GM23338 (cell line): Measurements from ENCODE around the gene CANX. TPM values are rescaled to one million over a fixed set of nuclear protein-coding genes. Genes with fewer than 3 reads are reported as not detected.

ENCODE experiments used
- CREB1 ChIP-seq: fragments of 250-450 bp; sonication (Bioruptor Pico); IDR thresholded peaks from 2 replicates; pipeline ENCODE4 v1.5.0; 2020; ENCODE audit warnings: low read depth, mild to moderate bottlenecking, moderate library complexity
- EZH2 ChIP-seq: fragments of 200-600 bp; sonication (generic); IDR thresholded peaks from one replicate; pipeline ENCODE4 v1.8.0; 2017; ENCODE audit warnings: antibody characterized with exemption, mild to moderate bottlenecking, low read depth; ENCODE audit not compliant: unreplicated experiment
- JUNB ChIP-seq: IDR thresholded peaks from one replicate; pipeline ENCODE4 v1.6.1; 2016; ENCODE audit warnings: antibody characterized with exemption; ENCODE audit not compliant: unreplicated experiment
- NANOG ChIP-seq: IDR thresholded peaks from 2 replicates; pipeline ENCODE4 v1.6.1; 2016; ENCODE audit warnings: antibody characterized with exemption, borderline replicate concordance
- POLR2AphosphoS5 ChIP-seq: IDR thresholded peaks from 2 replicates; pipeline ENCODE4 v1.6.1; 2016; ENCODE audit warnings: antibody characterized with exemption, low read depth
- REST ChIP-seq: IDR thresholded peaks from one replicate; pipeline ENCODE4 v1.6.1; 2018; ENCODE audit warnings: antibody characterized with exemption; ENCODE audit not compliant: unreplicated experiment
- STAT1 ChIP-seq: IDR thresholded peaks from one replicate; pipeline ENCODE4 v1.6.1; 2016; ENCODE audit warnings: antibody characterized with exemption; ENCODE audit not compliant: unreplicated experiment
- ZNF114 ChIP-seq: fragments of 250-450 bp; sonication (Bioruptor Pico); IDR thresholded peaks from 2 replicates; pipeline ENCODE4 v1.5.0; 2020; ENCODE audit warnings: mild to moderate bottlenecking, moderate library complexity
- ZNF331 ChIP-seq: fragments of 250-450 bp; sonication (Bioruptor Pico); IDR thresholded peaks from 2 replicates; pipeline ENCODE4 v1.5.0; 2020; ENCODE audit warnings: low read depth, mild to moderate bottlenecking, moderate library complexity
- ZNF462 ChIP-seq: fragments of 250-450 bp; sonication (Bioruptor Pico); IDR thresholded peaks from 2 replicates; pipeline ENCODE4 v1.5.0; 2020; ENCODE audit warnings: mild to moderate bottlenecking, moderate library complexity
- polyA plus RNA-seq: library from polyadenylated mRNA; unstranded; fragments of >200 nt; fragmentation: Nextera tagmentation; extraction: Ambion mirVana; gene quantifications from 2 replicates; pipeline ENCODE4 v1.2.1, GENCODE V29; 2016
- total RNA-seq: library from RNA; depleted of rRNA; stranded (reverse); fragments of >200 nt; shearing (Covaris generic); gene quantifications from 2 replicates; pipeline ENCODE4 v1.2.3, GENCODE V29; 2014
- TF ChIP-seq, protein P1 (sequence below), 2 experiments: fragments of 200-600 bp in 1 of 2; sonication (generic) in 1 of 2; conservative IDR thresholded peaks; 2 replicates each; pipeline versions ENCODE4 v1.5.1 to v1.6.1; 2016 to 2017; ENCODE audit warnings: antibody characterized with exemption in 2 of 2, low read depth in 2 of 2, mild to moderate bottlenecking in 2 of 2, moderate library complexity in 1 of 2
- TF ChIP-seq, protein P2 (sequence below): IDR thresholded peaks from 2 replicates; pipeline ENCODE4 v1.6.1; 2016; ENCODE audit warnings: antibody characterized with exemption

Gene CANX
- total and polyA plus RNA-seq, 2 experiments from 2014 or later = 177 to 530 TPM

DNA sequence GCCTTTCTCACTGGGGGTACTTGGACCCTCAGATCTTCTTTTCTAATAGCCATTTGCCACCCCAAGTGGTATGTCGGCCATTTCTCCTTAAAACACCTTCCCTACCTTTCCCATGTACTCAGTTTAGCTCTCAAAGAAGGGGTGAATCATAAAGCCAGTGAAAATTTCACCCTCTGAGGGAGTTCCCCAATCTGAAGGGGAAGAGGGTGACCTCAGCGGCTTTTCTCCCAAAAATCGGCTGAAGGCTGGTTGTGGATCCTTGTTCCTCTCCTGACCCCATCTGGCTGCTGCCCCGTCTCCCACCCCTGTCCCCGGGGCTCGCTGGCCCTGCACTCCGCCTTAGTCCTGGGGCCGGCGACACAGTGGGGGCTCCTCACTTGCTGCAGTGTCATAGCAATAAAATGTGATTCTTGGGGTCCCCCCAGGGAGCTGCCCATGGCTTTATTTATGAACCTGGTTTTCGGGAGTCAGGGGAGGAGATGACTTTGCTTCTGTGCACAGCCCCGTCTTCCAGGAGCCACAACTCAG lies 77.7 kb downstream of the CANX start (continued):
- TF ChIP-seq ZNF462 (CRISPR knock-in tag) = no peak
- no peak for TF ChIP-seq CREB1 (CRISPR knock-in tag)
- no peak for TF ChIP-seq POLR2AphosphoS5
- TF ChIP-seq NANOG = no peak
- no peak for TF ChIP-seq REST
- TF ChIP-seq, protein P1, sequence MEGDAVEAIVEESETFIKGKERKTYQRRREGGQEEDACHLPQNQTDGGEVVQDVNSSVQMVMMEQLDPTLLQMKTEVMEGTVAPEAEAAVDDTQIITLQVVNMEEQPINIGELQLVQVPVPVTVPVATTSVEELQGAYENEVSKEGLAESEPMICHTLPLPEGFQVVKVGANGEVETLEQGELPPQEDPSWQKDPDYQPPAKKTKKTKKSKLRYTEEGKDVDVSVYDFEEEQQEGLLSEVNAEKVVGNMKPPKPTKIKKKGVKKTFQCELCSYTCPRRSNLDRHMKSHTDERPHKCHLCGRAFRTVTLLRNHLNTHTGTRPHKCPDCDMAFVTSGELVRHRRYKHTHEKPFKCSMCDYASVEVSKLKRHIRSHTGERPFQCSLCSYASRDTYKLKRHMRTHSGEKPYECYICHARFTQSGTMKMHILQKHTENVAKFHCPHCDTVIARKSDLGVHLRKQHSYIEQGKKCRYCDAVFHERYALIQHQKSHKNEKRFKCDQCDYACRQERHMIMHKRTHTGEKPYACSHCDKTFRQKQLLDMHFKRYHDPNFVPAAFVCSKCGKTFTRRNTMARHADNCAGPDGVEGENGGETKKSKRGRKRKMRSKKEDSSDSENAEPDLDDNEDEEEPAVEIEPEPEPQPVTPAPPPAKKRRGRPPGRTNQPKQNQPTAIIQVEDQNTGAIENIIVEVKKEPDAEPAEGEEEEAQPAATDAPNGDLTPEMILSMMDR (conservative IDR thresholded peaks at IDR 0.05; ENCODE audit: low read depth in 2 of 2) = no peak
- TF ChIP-seq STAT1 = no peak
- no peak for TF ChIP-seq EZH2
- no peak for TF ChIP-seq ZNF331 (CRISPR knock-in tag)
- TF ChIP-seq JUNB = no peak
- TF ChIP-seq, protein P2, sequence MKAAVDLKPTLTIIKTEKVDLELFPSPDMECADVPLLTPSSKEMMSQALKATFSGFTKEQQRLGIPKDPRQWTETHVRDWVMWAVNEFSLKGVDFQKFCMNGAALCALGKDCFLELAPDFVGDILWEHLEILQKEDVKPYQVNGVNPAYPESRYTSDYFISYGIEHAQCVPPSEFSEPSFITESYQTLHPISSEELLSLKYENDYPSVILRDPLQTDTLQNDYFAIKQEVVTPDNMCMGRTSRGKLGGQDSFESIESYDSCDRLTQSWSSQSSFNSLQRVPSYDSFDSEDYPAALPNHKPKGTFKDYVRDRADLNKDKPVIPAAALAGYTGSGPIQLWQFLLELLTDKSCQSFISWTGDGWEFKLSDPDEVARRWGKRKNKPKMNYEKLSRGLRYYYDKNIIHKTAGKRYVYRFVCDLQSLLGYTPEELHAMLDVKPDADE = no peak
- no peak for TF ChIP-seq ZNF114 (CRISPR knock-in tag)
